Endodermal cell (in vitro differentiated cells): ENCODE data around the gene C1orf21. TPM values are rescaled to one million over a fixed set of nuclear protein-coding genes. Genes with fewer than 3 reads are reported as not detected.

Experiments
- DNase-seq: peaks from one replicate; pipeline ENCODE4 v3.0.0-alpha.2; 2017
- H3K27ac ChIP-seq: 2 replicates; pipeline ENCODE4 v1.5.1; 2013; ENCODE audit warnings: mild to moderate bottlenecking, low read depth, low read length, moderate library complexity
- H3K27me3 ChIP-seq: 2 replicates; pipeline ENCODE4 v1.6.1; 2013; ENCODE audit warnings: mild to moderate bottlenecking, low read length, moderate library complexity; ENCODE audit not compliant: insufficient read depth, control insufficient read depth, poor library complexity, severe bottlenecking
- H3K36me3 ChIP-seq: 2 replicates; pipeline ENCODE4 v1.7.0; 2013; ENCODE audit warnings: mild to moderate bottlenecking, low read length, moderate library complexity; ENCODE audit not compliant: control insufficient read depth, insufficient read depth
- H3K4me1 ChIP-seq: one replicate; pipeline ENCODE4 v1.7.0; 2013; ENCODE audit warnings: low read length; ENCODE audit not compliant: control insufficient read depth, insufficient read depth
- H3K4me3 ChIP-seq: 2 replicates; pipeline ENCODE4 v1.5.1; 2013; ENCODE audit warnings: mild to moderate bottlenecking, low read length, moderate library complexity
- H3K9ac ChIP-seq: 2 replicates; pipeline ENCODE4 v1.6.1; 2013; ENCODE audit warnings: mild to moderate bottlenecking, low read length, moderate library complexity; ENCODE audit not compliant: poor library complexity, severe bottlenecking; ENCODE audit errors: extremely low read depth
- H3K9me3 ChIP-seq: 2 replicates; pipeline ENCODE4 v1.6.1; 2013; ENCODE audit warnings: mild to moderate bottlenecking, low read length, moderate library complexity; ENCODE audit not compliant: control insufficient read depth
- H3K27ac Mint-ChIP-seq: 2 replicates; pipeline ENCODE4 v1.8.0; 2020; ENCODE audit warnings: mixed read lengths
- H3K27me3 Mint-ChIP-seq: 2 replicates; pipeline ENCODE4 v1.8.0; 2021; ENCODE audit warnings: mild to moderate bottlenecking, mixed read lengths; ENCODE audit not compliant: insufficient read depth
- H3K36me3 Mint-ChIP-seq: 2 replicates; pipeline ENCODE4 v1.8.0; 2020; ENCODE audit warnings: low read depth, mixed read lengths
- H3K4me1 Mint-ChIP-seq: 2 replicates; pipeline ENCODE4 v1.8.0; 2020; ENCODE audit warnings: mixed read lengths
- H3K4me3 Mint-ChIP-seq: 2 replicates; pipeline ENCODE4 v1.8.0; 2020; ENCODE audit warnings: mild to moderate bottlenecking, moderate library complexity, mixed read lengths
- H3K9me3 Mint-ChIP-seq: 2 replicates; pipeline ENCODE4 v1.8.0; 2020; ENCODE audit warnings: mild to moderate bottlenecking, mixed read lengths
- WGBS, 2 experiments: methylation state at CpG; one replicate each; pipeline versions ENCODE4 v1.1.5 to v1.1.7; 2013; ENCODE audit warnings: missing lambda C conversion rate in 2 of 2, mixed read lengths in 1 of 2; ENCODE audit not compliant: insufficient coverage in 1 of 2, insufficient read length in 1 of 2; 5-methylcytosine and 5-hydroxymethylcytosine counted together
- total RNA-seq, 2 donors: library from RNA; stranded (reverse); fragmentation: NEBNext Ultra II Directional in 1 of 2; extraction: Animal tissue kit (Norgen Biotek cat#: 25700) in 1 of 2; gene quantifications; 2 replicates in 1 of 2; 3 replicates in 1 of 2; pipeline ENCODE4 v1.2.1, GENCODE V29; 2021
- TF ChIP-seq, protein P1 (sequence below): fragments of 200-600 bp; sonication (generic); conservative IDR thresholded peaks from 2 replicates; pipeline ENCODE4 v1.5.0; 2021; ENCODE audit warnings: antibody characterized with exemption, mild to moderate bottlenecking

The C1orf21 gene
- total RNA-seq, 2 donors from 2014 or later, result 9.1 to 10.2 TPM

DNA sequence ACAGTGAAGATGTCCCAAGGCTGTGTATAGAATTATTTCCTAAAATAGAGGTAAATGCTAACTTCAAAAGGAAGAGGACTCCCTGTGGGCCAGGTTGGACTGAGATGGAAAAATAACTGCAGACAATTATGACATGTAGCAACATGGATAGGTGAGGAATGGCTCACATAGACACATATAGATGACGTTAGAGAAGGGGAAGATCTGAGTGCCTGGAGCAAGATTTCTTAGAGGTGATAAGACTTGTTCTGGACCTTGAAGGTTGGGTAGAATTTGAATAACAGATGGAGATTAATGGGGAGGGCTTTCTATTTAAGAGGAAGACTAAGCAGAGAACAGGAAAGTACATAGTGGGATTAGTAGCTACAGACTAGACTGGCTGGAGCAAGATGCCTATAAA, 76.9 kb downstream of the C1orf21 start:
- Histone ChIP-seq H3K27ac (no peak overlapping the region), H3K9me3 (no peaks in the 10 kb centered on the region), H3K4me3 (no peak overlapping the region), H3K9ac (no peak overlapping the region), H3K27me3 (no peaks in the 10 kb centered on the region), H3K36me3 (no peaks in the 10 kb centered on the region), H3K4me1 (peaks cover 6% of the 10 kb centered on the region)
- Mint-ChIP-seq H3K4me1 (peaks cover 18% of the 10 kb centered on the region), H3K4me3 (no peak overlapping the region), H3K9me3 (no peaks in the 10 kb centered on the region), H3K27ac (no peak overlapping the region), H3K27me3 (peaks cover 8% of the 10 kb centered on the region), H3K36me3 (no peaks in the 10 kb centered on the region)
- no peak for DNase-seq
- WGBS, 2 experiments, result 90 to 92% methylated on average over 1 of the region's 1 CpG
- TF ChIP-seq, protein P1, sequence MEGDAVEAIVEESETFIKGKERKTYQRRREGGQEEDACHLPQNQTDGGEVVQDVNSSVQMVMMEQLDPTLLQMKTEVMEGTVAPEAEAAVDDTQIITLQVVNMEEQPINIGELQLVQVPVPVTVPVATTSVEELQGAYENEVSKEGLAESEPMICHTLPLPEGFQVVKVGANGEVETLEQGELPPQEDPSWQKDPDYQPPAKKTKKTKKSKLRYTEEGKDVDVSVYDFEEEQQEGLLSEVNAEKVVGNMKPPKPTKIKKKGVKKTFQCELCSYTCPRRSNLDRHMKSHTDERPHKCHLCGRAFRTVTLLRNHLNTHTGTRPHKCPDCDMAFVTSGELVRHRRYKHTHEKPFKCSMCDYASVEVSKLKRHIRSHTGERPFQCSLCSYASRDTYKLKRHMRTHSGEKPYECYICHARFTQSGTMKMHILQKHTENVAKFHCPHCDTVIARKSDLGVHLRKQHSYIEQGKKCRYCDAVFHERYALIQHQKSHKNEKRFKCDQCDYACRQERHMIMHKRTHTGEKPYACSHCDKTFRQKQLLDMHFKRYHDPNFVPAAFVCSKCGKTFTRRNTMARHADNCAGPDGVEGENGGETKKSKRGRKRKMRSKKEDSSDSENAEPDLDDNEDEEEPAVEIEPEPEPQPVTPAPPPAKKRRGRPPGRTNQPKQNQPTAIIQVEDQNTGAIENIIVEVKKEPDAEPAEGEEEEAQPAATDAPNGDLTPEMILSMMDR, result no peak

DNA sequence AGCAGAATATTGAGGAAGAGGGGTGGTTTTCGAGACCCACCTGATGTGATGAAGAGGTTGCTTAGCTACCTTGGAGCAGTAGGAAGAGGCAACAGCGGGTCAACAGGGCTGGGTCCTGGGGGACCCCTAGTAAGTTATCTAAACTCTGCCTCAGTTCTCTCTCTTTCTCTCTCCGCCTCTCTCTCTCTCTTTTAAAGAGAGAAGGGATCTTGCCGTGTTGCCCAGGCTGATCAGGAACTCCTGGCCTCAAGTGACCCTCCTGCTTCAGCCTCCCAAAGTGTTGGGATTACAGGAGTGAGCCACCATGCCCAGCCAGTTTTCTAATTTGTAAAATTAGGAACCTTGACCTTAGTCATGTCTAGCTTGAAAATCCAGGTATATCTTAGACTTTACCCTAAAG, 77.9 kb downstream of the C1orf21 start:
- WGBS, 2 experiments, result 87 to 100% methylated on average over 1 to 4 of the region's 4 CpGs
- Mint-ChIP-seq H3K27ac (no peak overlapping the region), H3K36me3 (no peaks in the 10 kb centered on the region), H3K4me3 (no peak overlapping the region), H3K4me1 (peaks cover 13% of the 10 kb centered on the region), H3K9me3 (no peaks in the 10 kb centered on the region), H3K27me3 (peaks cover 8% of the 10 kb centered on the region)
- Histone ChIP-seq H3K9ac (no peak overlapping the region), H3K36me3 (no peaks in the 10 kb centered on the region), H3K27ac (no peak overlapping the region), H3K4me3 (no peak overlapping the region), H3K27me3 (no peaks in the 10 kb centered on the region), H3K4me1 (peaks cover 3% of the 10 kb centered on the region), H3K9me3 (no peaks in the 10 kb centered on the region)
- TF ChIP-seq, protein P1, result no peak
- DNase-seq, result no peak

DNA sequence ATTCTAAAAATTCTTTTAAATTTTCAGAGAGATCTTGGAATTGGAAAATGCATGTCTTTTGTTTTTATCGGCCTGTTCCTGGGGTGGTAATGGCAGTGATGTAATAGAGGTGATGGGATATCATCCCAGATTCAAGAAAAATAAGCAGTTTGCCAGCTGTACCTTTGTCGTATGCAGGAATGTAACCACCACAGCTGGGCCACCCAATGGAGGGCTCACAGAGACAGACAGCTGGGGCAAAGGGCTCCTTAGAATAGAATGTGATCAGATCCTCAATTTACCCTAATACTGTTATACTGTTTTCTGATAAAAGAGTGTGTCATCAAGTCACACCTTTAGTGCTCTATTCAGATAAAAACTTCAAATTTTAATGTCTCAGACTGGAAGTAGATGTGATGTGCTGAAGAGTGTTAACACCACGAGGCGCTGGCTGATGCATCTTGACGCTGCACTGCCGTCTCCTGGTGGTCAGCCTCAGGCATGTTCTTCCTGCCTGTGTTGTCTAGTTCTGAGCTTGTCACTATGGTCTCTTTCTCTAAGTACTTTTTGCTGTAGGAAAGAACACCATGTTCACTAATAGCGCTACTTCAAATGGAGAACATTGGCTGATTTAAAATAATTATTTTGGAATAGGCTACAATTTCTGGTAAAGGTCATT, 78.8 kb downstream of the C1orf21 start:
- Histone ChIP-seq H3K27ac (no peak overlapping the region), H3K9me3 (no peaks in the 10 kb centered on the region), H3K36me3 (no peaks in the 10 kb centered on the region), H3K9ac (no peak overlapping the region), H3K4me1 (peaks cover 3% of the 10 kb centered on the region), H3K4me3 (no peak overlapping the region), H3K27me3 (no peaks in the 10 kb centered on the region)
- Mint-ChIP-seq H3K27ac (no peak overlapping the region), H3K9me3 (no peaks in the 10 kb centered on the region), H3K36me3 (no peaks in the 10 kb centered on the region), H3K27me3 (peaks cover 8% of the 10 kb centered on the region), H3K4me3 (no peak overlapping the region), H3K4me1 (peaks cover 5% of the 10 kb centered on the region)
- DNase-seq, result no peak
- TF ChIP-seq, protein P1, result peak; percentile 77
- 81 to 86% methylated on average over 6 to 7 of the region's 7 CpGs for WGBS, 2 experiments
